ENCODE data around the gene PDIK1L.

GRCh38 chr1:26112407-26112775, 767 bp downstream of the PDIK1L start:
- TF ChIP-seq CTCF (conservative IDR thresholded peaks at IDR 0.05; ENCODE audit: low read length): no peak
- no peak for TF ChIP-seq EZH2phosphoT487 (IDR thresholded peaks at IDR 0.05; ENCODE audit: borderline replicate concordance, low read depth, low read length)

Measured in OCI-LY7 (cell line).